ENCODE measurements around the gene IFIT1. TPM values are rescaled to one million over a fixed set of nuclear protein-coding genes. Genes with fewer than 3 reads are reported as not detected.
A peak's percentile ranks its signal among the peaks of the same experiment; 100 is the strongest.
"Not testable (repeated sequence)": the region's sequence is repeated elsewhere in the genome, so short reads cannot be mapped to it uniquely, and the experiment has no call there.

IFIT1 gene
- polyA plus RNA-seq, 1 donor: 7.9 TPM

GRCh38 chr10:89399956-89400355 is 7.5 kb downstream of the IFIT1 start:
- Histone ChIP-seq H3K4me1 (ENCODE audit: control insufficient read depth, insufficient read depth, low read length) (no peaks in the 10 kb centered on the region), H3K27me3 (ENCODE audit: control insufficient read depth, insufficient read depth, low read length) (no peaks in the 10 kb centered on the region), H3K4me3 (ENCODE audit: low read length) (no peak overlapping the region), H3K36me3 (ENCODE audit: control insufficient read depth, insufficient read depth, low read length) (no peaks in the 10 kb centered on the region), H3K9me3 (ENCODE audit: control insufficient read depth, low read depth, low read length) (no peaks in the 10 kb centered on the region), H3K27ac (ENCODE audit: low read length) (no peak overlapping the region)
- WGBS (ENCODE audit: insufficient coverage, low lambda C conversion rate): no CpG with 5 or more reads among the region's 1 CpG
- no peak for DNase-seq

GRCh38 chr10:89403043-89403442 is 10.6 kb downstream of the IFIT1 start:
- no peaks in the 10 kb centered on the region for H3K36me3 ChIP-seq (ENCODE audit: control insufficient read depth, insufficient read depth, low read length)
- H3K27me3 ChIP-seq (ENCODE audit: control insufficient read depth, insufficient read depth, low read length): no peaks in the 10 kb centered on the region
- no peak for DNase-seq
- 100% methylated on average over 1 of the region's 2 CpGs for WGBS (ENCODE audit: insufficient coverage, low lambda C conversion rate)
- no peaks in the 10 kb centered on the region for H3K4me1 ChIP-seq (ENCODE audit: control insufficient read depth, insufficient read depth, low read length)
- no peak overlapping the region for H3K27ac ChIP-seq (ENCODE audit: low read length)
- H3K4me3 ChIP-seq (ENCODE audit: low read length): no peak overlapping the region
- H3K9me3 ChIP-seq (ENCODE audit: control insufficient read depth, low read depth, low read length): no peaks in the 10 kb centered on the region

DNA sequence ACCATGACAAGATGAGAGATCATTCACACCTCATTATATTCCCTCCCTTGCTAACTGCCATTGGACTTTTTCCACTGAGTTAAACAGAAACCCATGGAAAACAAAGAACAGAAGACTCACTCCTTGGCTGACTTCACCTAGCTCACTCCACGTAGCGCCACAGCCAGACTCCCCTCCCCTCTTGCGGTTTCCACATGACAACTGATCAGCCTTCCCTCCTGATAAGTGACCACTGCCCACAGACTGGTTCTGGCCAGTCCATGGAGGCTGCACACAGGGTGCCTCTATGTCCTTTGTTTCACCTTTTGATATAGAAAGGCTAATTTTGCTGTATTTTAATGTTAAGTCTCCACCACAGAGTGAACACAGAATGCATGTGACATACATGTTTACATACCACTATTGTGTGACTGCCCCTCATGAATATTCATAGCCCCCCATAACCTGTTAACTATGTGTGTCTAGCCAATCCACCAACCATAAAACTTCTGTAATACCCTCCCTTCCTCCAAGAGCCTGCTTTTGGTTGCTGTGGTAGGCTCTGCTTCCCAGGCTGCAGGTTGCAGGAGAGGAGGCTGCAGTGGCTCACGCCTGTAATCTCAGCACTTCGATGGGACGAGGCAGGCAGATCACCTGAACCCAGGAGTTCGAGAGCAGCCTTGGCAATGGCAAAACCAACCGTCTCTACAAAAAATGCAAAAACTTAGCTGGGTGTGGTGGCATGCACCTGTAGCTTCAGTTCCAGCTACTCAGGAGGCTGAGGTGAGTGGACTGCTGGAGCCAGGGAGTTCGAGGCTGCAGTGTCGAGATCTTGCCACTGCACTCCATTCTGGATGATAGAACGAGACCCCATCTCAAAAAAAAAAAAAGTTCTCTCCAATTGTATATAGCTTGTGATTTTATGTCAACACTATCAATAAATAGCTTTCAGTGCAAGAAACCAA is 12.0 kb downstream of the IFIT1 start:
- Histone ChIP-seq H3K4me1 (ENCODE audit: control insufficient read depth, insufficient read depth, low read length) (no peaks in the 10 kb centered on the region), H3K27me3 (ENCODE audit: control insufficient read depth, insufficient read depth, low read length) (no peaks in the 10 kb centered on the region), H3K36me3 (ENCODE audit: control insufficient read depth, insufficient read depth, low read length) (no peaks in the 10 kb centered on the region), H3K9me3 (ENCODE audit: control insufficient read depth, low read depth, low read length) (no peaks in the 10 kb centered on the region), H3K4me3 (ENCODE audit: low read length) (no peak overlapping the region), H3K27ac (ENCODE audit: low read length) (no peak overlapping the region)
- no peak for DNase-seq
- WGBS (ENCODE audit: insufficient coverage, low lambda C conversion rate): no CpG with 5 or more reads among the region's 11 CpGs

DNA sequence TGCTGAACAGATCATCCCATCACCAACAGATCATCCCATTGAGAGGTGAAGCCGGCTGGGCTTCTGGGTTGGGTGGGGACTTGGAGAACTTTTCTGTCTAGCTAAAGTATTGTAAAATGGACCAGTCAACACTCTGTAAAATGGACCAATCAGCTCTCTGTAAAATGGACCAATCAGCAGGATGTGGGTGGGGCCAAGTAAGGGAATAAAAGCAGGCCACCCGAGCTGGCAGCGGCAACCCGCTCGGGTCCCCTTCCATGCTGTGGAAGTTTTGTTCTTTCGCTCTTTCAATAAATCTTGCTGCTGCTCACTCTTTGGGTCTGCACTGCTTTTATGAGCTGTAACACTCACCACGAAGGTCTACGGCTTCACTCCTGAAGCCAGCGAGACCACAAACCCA is 13.8 kb downstream of the IFIT1 start:
- not testable (repeated sequence) for DNase-seq; H3K27me3 ChIP-seq (ENCODE audit: control insufficient read depth, insufficient read depth, low read length); H3K4me3 ChIP-seq (ENCODE audit: low read length); H3K9me3 ChIP-seq (ENCODE audit: control insufficient read depth, low read depth, low read length); H3K4me1 ChIP-seq (ENCODE audit: control insufficient read depth, insufficient read depth, low read length); H3K27ac ChIP-seq (ENCODE audit: low read length); H3K36me3 ChIP-seq (ENCODE audit: control insufficient read depth, insufficient read depth, low read length)
- no CpG with 5 or more reads among the region's 9 CpGs for WGBS (ENCODE audit: insufficient coverage, low lambda C conversion rate)

- not testable (repeated sequence) for H3K27ac ChIP-seq (ENCODE audit: low read length); DNase-seq; H3K4me3 ChIP-seq (ENCODE audit: low read length)
Measured at GRCh38 chr10:89407792-89408191, 15.4 kb downstream of the IFIT1 start.

DNA sequence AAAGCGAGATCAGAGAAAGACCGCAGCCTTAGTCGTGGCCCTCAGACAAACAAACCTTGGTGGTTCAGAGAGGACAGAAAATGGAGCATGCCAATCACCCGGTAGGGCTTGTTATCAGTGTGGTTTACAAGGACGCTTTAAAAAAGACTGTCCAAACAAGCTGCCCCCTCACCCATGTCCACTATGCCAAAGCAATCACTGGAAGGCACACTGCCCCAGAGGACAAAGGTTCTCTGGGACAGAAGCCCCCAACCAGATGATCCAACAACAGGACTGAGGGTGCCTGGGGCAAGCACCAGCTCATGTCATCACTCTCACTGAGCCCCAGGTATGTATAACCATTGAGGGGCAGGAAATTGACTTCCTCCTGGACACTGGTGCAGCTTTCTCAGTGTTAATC is 16.9 kb downstream of the IFIT1 start:
- H3K9me3 ChIP-seq (ENCODE audit: control insufficient read depth, low read depth, low read length); H3K4me1 ChIP-seq (ENCODE audit: control insufficient read depth, insufficient read depth, low read length); H3K36me3 ChIP-seq (ENCODE audit: control insufficient read depth, insufficient read depth, low read length); H3K27me3 ChIP-seq (ENCODE audit: control insufficient read depth, insufficient read depth, low read length); H3K4me3 ChIP-seq (ENCODE audit: low read length); DNase-seq; H3K27ac ChIP-seq (ENCODE audit: low read length): not testable (repeated sequence)
- no CpG with 5 or more reads among the region's 5 CpGs for WGBS (ENCODE audit: insufficient coverage, low lambda C conversion rate)

More at GRCh38 chr10:89407792-89408191, 15.4 kb downstream of the IFIT1 start:
- H3K36me3 ChIP-seq (ENCODE audit: control insufficient read depth, insufficient read depth, low read length); H3K27me3 ChIP-seq (ENCODE audit: control insufficient read depth, insufficient read depth, low read length); H3K9me3 ChIP-seq (ENCODE audit: control insufficient read depth, low read depth, low read length); H3K4me1 ChIP-seq (ENCODE audit: control insufficient read depth, insufficient read depth, low read length): not testable (repeated sequence)
- no CpG with 5 or more reads among the region's 3 CpGs for WGBS (ENCODE audit: insufficient coverage, low lambda C conversion rate)

DNA sequence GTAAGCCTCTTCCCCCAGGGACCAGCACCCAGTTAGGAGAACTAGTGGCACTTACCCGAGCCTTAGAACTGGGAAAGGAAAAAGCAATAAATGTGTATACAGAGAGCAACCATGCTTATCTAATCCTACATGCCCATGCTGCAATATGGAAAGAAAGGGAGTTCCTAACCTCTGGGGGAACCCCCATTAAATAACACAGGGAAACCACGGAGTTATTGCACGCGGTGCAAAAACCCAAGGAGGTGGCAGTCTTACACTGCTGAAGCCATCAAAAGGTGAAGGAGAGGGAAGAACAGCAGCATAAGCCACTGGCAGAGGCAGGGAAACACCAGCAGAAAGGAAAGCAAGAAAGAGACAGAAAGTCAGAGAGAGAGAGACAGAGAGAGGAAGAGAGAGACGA is 18.1 kb downstream of the IFIT1 start:
- DNase-seq; H3K4me3 ChIP-seq (ENCODE audit: low read length); H3K36me3 ChIP-seq (ENCODE audit: control insufficient read depth, insufficient read depth, low read length); H3K27me3 ChIP-seq (ENCODE audit: control insufficient read depth, insufficient read depth, low read length); H3K27ac ChIP-seq (ENCODE audit: low read length); H3K9me3 ChIP-seq (ENCODE audit: control insufficient read depth, low read depth, low read length); H3K4me1 ChIP-seq (ENCODE audit: control insufficient read depth, insufficient read depth, low read length): not testable (repeated sequence)
- WGBS (ENCODE audit: insufficient coverage, low lambda C conversion rate): 79% methylated on average over 4 of the region's 5 CpGs

GRCh38 chr10:89411135-89411534 is 18.7 kb downstream of the IFIT1 start:
- not testable (repeated sequence) for H3K9me3 ChIP-seq (ENCODE audit: control insufficient read depth, low read depth, low read length); H3K36me3 ChIP-seq (ENCODE audit: control insufficient read depth, insufficient read depth, low read length); H3K4me1 ChIP-seq (ENCODE audit: control insufficient read depth, insufficient read depth, low read length); H3K4me3 ChIP-seq (ENCODE audit: low read length); DNase-seq; H3K27me3 ChIP-seq (ENCODE audit: control insufficient read depth, insufficient read depth, low read length); H3K27ac ChIP-seq (ENCODE audit: low read length)
- 67% methylated on average over 1 of the region's 2 CpGs for WGBS (ENCODE audit: insufficient coverage, low lambda C conversion rate)

DNA sequence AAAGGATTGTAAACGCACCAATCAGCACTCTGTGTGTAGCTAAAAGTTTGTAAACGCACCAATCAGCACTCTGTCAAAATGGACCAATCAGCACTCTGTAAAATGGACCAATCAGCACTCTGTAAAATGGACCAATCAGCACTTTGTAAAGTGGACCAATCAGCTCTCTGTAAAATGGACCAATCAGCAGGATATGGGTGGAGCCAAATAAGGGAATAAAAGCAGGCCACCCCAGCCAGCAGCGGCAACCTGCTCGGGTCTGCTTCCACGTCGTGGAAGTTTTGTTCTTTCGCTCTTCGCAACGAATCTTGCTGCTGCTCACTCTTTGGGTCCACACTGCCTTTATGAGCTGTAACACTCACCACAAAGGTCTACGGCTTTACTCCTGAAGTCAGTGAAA is 19.9 kb downstream of the IFIT1 start:
- H3K36me3 ChIP-seq (ENCODE audit: control insufficient read depth, insufficient read depth, low read length); DNase-seq; H3K27ac ChIP-seq (ENCODE audit: low read length); H3K4me3 ChIP-seq (ENCODE audit: low read length); H3K9me3 ChIP-seq (ENCODE audit: control insufficient read depth, low read depth, low read length); H3K27me3 ChIP-seq (ENCODE audit: control insufficient read depth, insufficient read depth, low read length): not testable (repeated sequence)
- no CpG with 5 or more reads among the region's 10 CpGs for WGBS (ENCODE audit: insufficient coverage, low lambda C conversion rate)
- peaks cover 10% of the 10 kb centered on the region for H3K4me1 ChIP-seq (ENCODE audit: control insufficient read depth, insufficient read depth, low read length)

DNA sequence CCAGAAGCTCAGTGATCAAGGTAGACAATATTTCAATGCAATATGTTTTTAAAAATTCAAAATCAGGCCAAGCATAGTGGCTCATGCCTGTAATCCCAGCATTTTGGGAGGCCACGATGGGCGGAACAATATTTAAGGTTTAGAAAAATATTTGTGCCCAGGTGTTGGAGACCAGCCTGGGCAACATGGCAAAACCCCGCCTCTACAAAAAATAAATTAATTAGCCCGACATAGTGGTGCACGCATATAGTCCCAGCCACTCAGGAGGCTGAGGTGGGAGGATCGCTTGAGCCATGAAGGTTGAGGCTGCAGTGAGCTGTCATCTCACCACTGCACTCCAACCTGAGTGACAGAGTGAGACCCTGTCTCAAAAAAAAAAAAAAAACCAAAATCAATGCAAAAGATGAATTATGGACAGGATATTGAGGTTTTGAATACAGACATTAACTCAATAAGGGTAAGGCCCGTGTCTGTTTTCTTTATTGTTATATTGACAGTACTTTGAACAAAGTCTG is 21.0 kb downstream of the IFIT1 start:
- peaks cover 4% of the 10 kb centered on the region for H3K9me3 ChIP-seq (ENCODE audit: control insufficient read depth, low read depth, low read length)
- H3K27me3 ChIP-seq (ENCODE audit: control insufficient read depth, insufficient read depth, low read length): no peaks in the 10 kb centered on the region
- peak overlapping the region; percentile 98 for H3K27ac ChIP-seq (ENCODE audit: low read length)
- H3K4me1 ChIP-seq (ENCODE audit: control insufficient read depth, insufficient read depth, low read length): peaks cover 10% of the 10 kb centered on the region
- DNase-seq: no peak
- peak overlapping the region; percentile 80 for H3K4me3 ChIP-seq (ENCODE audit: low read length)
- no CpG with 5 or more reads among the region's 7 CpGs for WGBS (ENCODE audit: insufficient coverage, low lambda C conversion rate)
- peaks cover 12% of the 10 kb centered on the region for H3K36me3 ChIP-seq (ENCODE audit: control insufficient read depth, insufficient read depth, low read length)

Data from large intestine (tissue), 3 donors.